A673 (cell line): ENCODE results near the gene SREBF1.

Source experiments
- EZH2 ChIP-seq: fragments of 200-600 bp; sonication (generic); IDR thresholded peaks from 2 replicates; pipeline ENCODE4 v1.6.1; 2017; ENCODE audit warnings: borderline replicate concordance, low read depth, mild to moderate bottlenecking, mixed read lengths, antibody characterized with exemption, low read length; ENCODE audit not compliant: poor library complexity, severe bottlenecking
- TF ChIP-seq, protein P1 (sequence below): fragments of 300-800, 200-600 bp; sonication (generic); conservative IDR thresholded peaks from 2 replicates; pipeline ENCODE4 v1.5.1; 2017; ENCODE audit warnings: low read depth, mild to moderate bottlenecking, antibody characterized with exemption, low read length, moderate library complexity, mixed read lengths

DNA sequence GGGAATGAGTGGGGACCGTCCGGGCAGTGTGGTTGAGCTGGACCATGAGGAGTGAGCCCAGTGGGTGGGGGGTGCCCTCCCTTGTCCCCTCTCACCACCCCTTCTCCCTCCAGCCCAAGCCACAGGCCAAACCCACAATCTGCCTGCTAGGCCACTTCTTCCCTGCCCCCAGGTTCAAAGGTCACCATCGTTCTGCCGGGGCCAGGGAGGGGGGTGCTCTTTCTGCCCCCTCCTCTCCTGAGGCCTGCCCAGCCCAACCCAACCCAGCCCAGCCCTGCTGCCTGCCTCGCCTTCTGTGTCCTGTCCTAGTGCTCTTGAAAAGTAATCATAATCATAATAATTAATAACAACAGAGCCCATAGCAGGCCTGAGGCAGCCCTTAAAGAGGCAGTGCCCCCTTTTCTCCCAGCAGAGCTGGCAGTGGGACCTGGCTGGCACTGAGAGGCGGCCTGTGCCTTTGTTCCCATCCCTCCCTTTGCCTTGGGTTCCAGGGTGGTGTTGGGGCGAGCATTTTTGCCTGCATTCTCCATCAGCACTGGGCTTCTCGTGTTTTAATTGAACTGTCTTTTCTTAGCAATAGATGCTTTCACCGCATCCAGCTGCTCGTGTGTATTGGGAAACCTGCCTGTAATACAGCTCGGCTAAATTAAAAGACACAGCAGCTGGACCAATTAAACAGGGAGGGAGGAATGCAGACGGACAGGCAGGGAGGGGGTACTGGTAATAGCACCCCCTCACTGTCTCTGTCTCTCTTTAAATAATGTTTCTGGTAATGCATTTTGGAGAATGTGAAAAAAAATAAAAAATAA lies 46.8 kb downstream of the SREBF1 start:
- TF ChIP-seq, protein P1, sequence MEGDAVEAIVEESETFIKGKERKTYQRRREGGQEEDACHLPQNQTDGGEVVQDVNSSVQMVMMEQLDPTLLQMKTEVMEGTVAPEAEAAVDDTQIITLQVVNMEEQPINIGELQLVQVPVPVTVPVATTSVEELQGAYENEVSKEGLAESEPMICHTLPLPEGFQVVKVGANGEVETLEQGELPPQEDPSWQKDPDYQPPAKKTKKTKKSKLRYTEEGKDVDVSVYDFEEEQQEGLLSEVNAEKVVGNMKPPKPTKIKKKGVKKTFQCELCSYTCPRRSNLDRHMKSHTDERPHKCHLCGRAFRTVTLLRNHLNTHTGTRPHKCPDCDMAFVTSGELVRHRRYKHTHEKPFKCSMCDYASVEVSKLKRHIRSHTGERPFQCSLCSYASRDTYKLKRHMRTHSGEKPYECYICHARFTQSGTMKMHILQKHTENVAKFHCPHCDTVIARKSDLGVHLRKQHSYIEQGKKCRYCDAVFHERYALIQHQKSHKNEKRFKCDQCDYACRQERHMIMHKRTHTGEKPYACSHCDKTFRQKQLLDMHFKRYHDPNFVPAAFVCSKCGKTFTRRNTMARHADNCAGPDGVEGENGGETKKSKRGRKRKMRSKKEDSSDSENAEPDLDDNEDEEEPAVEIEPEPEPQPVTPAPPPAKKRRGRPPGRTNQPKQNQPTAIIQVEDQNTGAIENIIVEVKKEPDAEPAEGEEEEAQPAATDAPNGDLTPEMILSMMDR: no peak
- TF ChIP-seq EZH2: no peak
